Adrenal gland (tissue), 12 donors: ENCODE data around the gene FTL. TPM values are rescaled to one million over a fixed set of nuclear protein-coding genes. Genes with fewer than 3 reads are reported as not detected.

Source experiments
- DNase-seq, 7 donors: peaks; one replicate each; pipeline ENCODE4 v3.0.0-alpha.2; 2019 to 2020
- H3K27ac ChIP-seq, 5 donors: fragments of 200-600 bp; sonication (generic) in 4 of 5; 1 replicate in 3 of 5; 2 replicates in 2 of 5; pipeline versions ENCODE4 v1.5.1 to v1.8.0; 2016 to 2020; ENCODE audit warnings: mild to moderate bottlenecking in 1 of 5
- H3K27me3 ChIP-seq: fragments of 200-600 bp; 2 replicates; pipeline ENCODE4 v1.8.0; 2021
- H3K36me3 ChIP-seq, 2 donors: fragments of 200-600 bp; replicated peaks in 1 of 2; 1 replicate in 1 of 2; 2 replicates in 1 of 2; pipeline versions ENCODE4 v1.5.1 to v1.8.0; 2018 to 2022
- H3K4me1 ChIP-seq, 2 donors: fragments of 200-600 bp; replicated peaks in 1 of 2; 1 replicate in 1 of 2; 2 replicates in 1 of 2; pipeline versions ENCODE4 v1.5.1 to v1.8.0; 2018 to 2021
- H3K4me3 ChIP-seq, 4 donors: fragments of 200-600 bp; sonication (generic) in 3 of 4; one replicate each; pipeline ENCODE4 v1.5.1; 2016 to 2018
- H3K9me3 ChIP-seq, 3 donors: fragments of 200-600 bp; sonication (generic) in 1 of 3; replicated peaks in 1 of 3; 1 replicate in 2 of 3; 2 replicates in 1 of 3; pipeline versions ENCODE4 v1.5.1 to v1.8.0; 2016 to 2021
- POLR2A ChIP-seq, 2 donors: fragments of 450-650 bp; IDR thresholded peaks; one replicate each; pipeline ENCODE4 v1.6.1; 2017; ENCODE audit warnings: antibody characterized with exemption in 2 of 2, mild to moderate bottlenecking in 2 of 2, moderate library complexity in 1 of 2
- WGBS, 4 donors: extraction: QIAGEN DNeasy Blood & Tissue Kit in 2 of 4; methylation state at CpG; one replicate each; pipeline versions ENCODE4 v1.1.5 to v1.1.7; 2013 to 2017; 5-methylcytosine and 5-hydroxymethylcytosine counted together
- intact Hi-C, 2 donors: fragments of 100-400 bp; cut with DNase I; formaldehyde crosslinking; loops; one replicate each; pipeline versions ENCODE4 v1.14.1 to v1.15.0; 2022 to 2023
- polyA plus RNA-seq, 3 donors: library from polyadenylated mRNA; stranded (reverse); fragments of 200-250 nt in 2 of 3; fragments of 350-450 nt in 1 of 3; fragmentation: Illumina TruSeq in 1 of 3; extraction: RNeasy Lipid Tissue Mini Kit (QIAGEN cat#74804) in 1 of 3; gene quantifications; one replicate each; pipeline ENCODE4 v1.2.3, GENCODE V29; 2013 to 2014
- total RNA-seq, 9 donors: library from RNA; depleted of rRNA in 4 of 9; stranded (reverse); fragments of >200 nt in 4 of 9; fragments of 120-200 nt in 1 of 9; fragmentation: NEBNext Ultra II Directional in 1 of 9; extraction: Animal tissue kit (Norgen Biotek cat#: 25700) in 1 of 9; gene quantifications; one replicate each; pipeline versions ENCODE4 v1.1.0 to v1.2.4, GENCODE V29; 2013 to 2023
- TF ChIP-seq, protein P1 (sequence below), 6 experiments: fragments of 450-650 bp in 4 of 6; fragments of 200-600 bp in 2 of 6; sonication (generic) in 1 of 6; IDR thresholded peaks; 1 replicate in 5 of 6; 2 replicates in 1 of 6; pipeline versions ENCODE4 v1.5.1 to v1.8.0; 2016 to 2021; ENCODE audit warnings: antibody characterized with exemption in 6 of 6, mild to moderate bottlenecking in 2 of 6, moderate library complexity in 1 of 6
- donor health status: healthy with polysubstance abuse.
- donor health status: Bipolar disorder and iron deficiency.
- donor health status: DM: yes; HTN: yes; CAD: no.
- donor health status: DM: no; HTN: no; CAD: no.
- donor health status: DM: no; HTN: no; CAD: no.
- donor health status: DM: yes; HTN: yes; CAD: no.

The FTL gene
- total and polyA plus RNA-seq, 12 donors = 2,288 to 11,726 (median 4,068) TPM

DNA sequence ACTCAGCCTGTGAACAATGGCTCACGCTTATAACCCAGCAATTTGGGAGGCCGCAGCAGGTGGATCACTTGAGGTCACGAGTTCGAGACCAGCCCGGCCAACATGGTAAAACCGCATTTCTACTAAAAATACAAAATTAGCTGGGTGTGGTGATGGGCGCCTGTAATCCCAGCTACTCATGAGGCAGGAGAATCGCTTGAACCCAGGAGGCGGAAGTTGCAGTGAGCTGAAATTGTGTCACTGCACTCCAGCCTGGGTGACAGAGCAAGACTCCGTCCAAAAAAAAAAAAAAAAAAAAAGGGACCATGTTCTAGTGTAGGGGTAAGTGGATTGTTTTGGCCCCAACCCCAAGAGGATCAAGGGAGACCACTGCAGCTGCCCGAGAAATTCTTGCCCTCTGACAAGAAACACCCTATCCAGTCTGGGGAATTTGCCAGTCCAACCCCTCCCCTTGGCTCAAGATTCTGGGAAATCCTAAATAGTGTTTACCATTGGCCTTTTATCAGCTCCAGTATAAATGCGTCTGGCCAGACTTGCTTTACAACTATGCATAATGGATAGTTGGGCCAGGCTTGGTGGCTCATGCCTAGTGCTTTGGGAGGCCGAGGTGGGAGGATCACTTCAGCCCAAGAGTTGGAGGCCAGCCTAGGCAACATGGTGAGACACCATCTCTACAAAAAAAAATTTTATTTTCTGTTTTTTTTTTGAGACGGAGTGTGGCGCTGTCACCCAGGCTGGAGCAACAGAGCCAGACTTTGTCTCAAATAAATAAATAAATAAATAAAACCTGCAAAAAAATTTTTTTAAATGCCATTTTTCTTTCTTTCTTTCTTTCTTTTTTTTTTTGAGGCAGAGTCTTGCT lies 36.7 kb upstream of the FTL start:
- Histone ChIP-seq H3K4me1 (no peaks in the 10 kb centered on the region), H3K27me3 (no peaks in the 10 kb centered on the region), H3K36me3 (no peaks in the 10 kb centered on the region), H3K9me3 (no peaks in the 10 kb centered on the region), H3K4me3 (no peak overlapping the region), H3K27ac (no peak overlapping the region)
- DNase-seq = no peak
- TF ChIP-seq, protein P1, sequence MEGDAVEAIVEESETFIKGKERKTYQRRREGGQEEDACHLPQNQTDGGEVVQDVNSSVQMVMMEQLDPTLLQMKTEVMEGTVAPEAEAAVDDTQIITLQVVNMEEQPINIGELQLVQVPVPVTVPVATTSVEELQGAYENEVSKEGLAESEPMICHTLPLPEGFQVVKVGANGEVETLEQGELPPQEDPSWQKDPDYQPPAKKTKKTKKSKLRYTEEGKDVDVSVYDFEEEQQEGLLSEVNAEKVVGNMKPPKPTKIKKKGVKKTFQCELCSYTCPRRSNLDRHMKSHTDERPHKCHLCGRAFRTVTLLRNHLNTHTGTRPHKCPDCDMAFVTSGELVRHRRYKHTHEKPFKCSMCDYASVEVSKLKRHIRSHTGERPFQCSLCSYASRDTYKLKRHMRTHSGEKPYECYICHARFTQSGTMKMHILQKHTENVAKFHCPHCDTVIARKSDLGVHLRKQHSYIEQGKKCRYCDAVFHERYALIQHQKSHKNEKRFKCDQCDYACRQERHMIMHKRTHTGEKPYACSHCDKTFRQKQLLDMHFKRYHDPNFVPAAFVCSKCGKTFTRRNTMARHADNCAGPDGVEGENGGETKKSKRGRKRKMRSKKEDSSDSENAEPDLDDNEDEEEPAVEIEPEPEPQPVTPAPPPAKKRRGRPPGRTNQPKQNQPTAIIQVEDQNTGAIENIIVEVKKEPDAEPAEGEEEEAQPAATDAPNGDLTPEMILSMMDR (IDR thresholded peaks at IDR 0.05) = no peak
- intact Hi-C loops = no loop called here
- WGBS, 4 donors = 72 to 82% (median 80%) methylated on average over 15 of the region's 15 CpGs

DNA sequence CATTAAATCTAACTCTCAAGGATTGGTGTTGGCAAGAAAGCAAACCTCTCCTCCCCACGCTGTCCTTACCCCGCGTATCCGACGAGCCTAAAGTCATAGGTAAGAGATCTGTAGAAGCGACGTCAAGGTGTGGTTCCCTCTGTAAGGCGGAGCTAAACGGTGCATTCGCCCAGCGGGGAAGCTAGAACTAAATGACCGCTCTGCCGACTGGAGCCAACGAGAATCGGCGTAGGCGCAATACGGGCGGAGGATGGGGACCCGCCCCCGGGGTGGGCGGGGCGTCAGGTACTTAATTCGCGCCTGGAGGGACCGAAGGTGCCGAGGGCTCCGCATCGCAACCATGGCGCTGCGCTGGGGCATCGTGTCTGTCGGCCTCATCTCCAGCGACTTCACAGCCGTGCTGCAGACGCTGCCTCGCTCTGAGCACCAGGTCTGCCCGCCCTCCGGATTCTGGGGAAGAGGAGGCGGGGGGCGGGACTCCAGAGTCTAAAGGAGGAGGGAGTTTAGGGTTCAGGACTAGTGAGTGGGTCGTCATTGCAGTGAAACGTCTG lies 31.7 kb upstream of the FTL start, which contains the start of gene DHDH:
TSS of gene DHDH (plus strand) at position 318 of the 551 bp plus-strand sequence. CDS start at position 341, 23 bp downstream.
- H3K9me3 ChIP-seq = no peaks in the 10 kb centered on the region
- TF ChIP-seq POLR2A (IDR thresholded peaks at IDR 0.05) = no peak
- TF ChIP-seq, protein P1 (IDR thresholded peaks at IDR 0.05) = no peak
- 0 to 2% (median 0%) methylated on average over 8 to 43 of the region's 43 CpGs for WGBS, 4 donors

DNA sequence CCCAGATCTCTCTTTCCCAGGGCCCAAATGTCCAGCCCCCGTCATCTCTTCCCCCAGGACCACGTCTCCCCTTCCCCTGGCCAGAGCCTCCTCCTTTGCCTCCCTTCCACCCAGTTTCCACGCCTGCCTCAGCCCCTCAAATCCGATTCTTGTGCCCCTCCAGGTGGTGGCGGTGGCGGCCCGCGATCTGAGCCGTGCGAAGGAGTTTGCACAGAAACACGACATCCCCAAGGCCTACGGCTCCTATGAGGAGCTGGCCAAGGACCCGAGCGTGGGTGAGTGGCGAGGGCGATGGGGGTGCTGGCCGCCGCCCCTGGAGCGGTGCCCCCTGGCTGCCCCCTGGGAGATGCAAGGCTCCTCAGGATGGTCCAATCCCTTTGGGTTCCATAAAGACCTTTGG lies 30.3 kb upstream of the FTL start:
- DNase-seq = no peak
- H3K27me3 ChIP-seq = no peaks in the 10 kb centered on the region
- no peaks in the 10 kb centered on the region for H3K4me1 ChIP-seq
- TF ChIP-seq POLR2A (IDR thresholded peaks at IDR 0.05) = no peak
- TF ChIP-seq, protein P1 (IDR thresholded peaks at IDR 0.05) = no peak
- intact Hi-C loops = no loop called here
- H3K27ac ChIP-seq = no peak overlapping the region
- H3K4me3 ChIP-seq = no peak overlapping the region
- H3K36me3 ChIP-seq = no peaks in the 10 kb centered on the region
- no peaks in the 10 kb centered on the region for H3K9me3 ChIP-seq
- whole genome bisulfite sequencing, 4 donors = 77 to 94% (median 85%) methylated on average over 13 to 19 of the region's 19 CpGs

More for the DNA sequence above, 31.7 kb upstream of the FTL start, which contains the start of gene DHDH:
- Histone ChIP-seq H3K36me3 (no peaks in the 10 kb centered on the region), H3K4me3 (peak within 1 kb of the TSS in 1 of 4 donors; percentile 42), H3K27ac (no peak within 1 kb of the TSS), H3K4me1 (no peaks in the 10 kb centered on the region), H3K27me3 (no peaks in the 10 kb centered on the region)
- intact Hi-C loops = no loop called here
- peak; percentile 51 to 83 (median 66) for DNase-seq

DNA sequence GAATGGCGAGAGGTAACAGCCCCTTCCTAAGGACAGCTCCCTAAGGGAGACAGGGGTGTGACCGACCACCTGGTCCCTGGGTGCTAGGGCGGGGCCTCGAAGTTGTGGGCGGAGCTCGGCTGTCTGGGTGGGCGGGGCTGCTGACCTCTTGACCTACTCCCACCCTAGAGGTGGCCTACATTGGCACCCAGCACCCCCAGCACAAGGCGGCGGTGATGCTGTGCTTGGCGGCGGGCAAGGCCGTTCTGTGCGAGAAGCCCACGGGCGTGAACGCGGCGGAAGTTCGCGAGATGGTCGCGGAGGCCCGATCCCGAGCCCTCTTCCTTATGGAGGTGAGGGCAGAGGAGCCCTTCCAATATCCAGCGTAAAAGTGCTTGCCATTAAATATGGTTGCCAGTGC lies 29.2 kb upstream of the FTL start:
- Histone ChIP-seq H3K27me3 (no peaks in the 10 kb centered on the region), H3K4me1 (no peaks in the 10 kb centered on the region), H3K36me3 (no peaks in the 10 kb centered on the region), H3K4me3 (no peak overlapping the region), H3K27ac (no peak overlapping the region), H3K9me3 (peaks cover 0 to 3% (median 0%) of the 10 kb centered on the region in 3 donors)
- WGBS, 4 donors = 93 to 97% (median 96%) methylated on average over 20 to 25 of the region's 25 CpGs
- no peak for DNase-seq
- no peak for TF ChIP-seq POLR2A (IDR thresholded peaks at IDR 0.05)
- TF ChIP-seq, protein P1 (IDR thresholded peaks at IDR 0.05) = no peak
- intact Hi-C loops = no loop called here
